Right atrium auricular region (tissue), 2 donors: ENCODE results near the gene NCAPH2. TPM values are rescaled to one million over a fixed set of nuclear protein-coding genes. Genes with fewer than 3 reads are reported as not detected.
A peak's percentile ranks its signal among the peaks of the same experiment; 100 is the strongest.

Experiments
- DNase-seq: peaks from one replicate; pipeline ENCODE4 v3.0.0-alpha.2; 2019; ENCODE audit warnings: low spot score
- H3K27ac ChIP-seq, 2 donors: fragments of 200-600 bp; sonication (generic); 1 replicate in 1 of 2; 2 replicates in 1 of 2; pipeline ENCODE4 v1.5.1; 2016 to 2019
- H3K27me3 ChIP-seq, 2 donors: fragments of 200-600 bp; sonication (generic); one replicate each; pipeline versions ENCODE4 v1.5.1 to v1.6.0; 2017 to 2019
- H3K36me3 ChIP-seq: fragments of 200-600 bp; sonication (generic); one replicate; pipeline ENCODE4 v1.5.1; 2016
- H3K4me1 ChIP-seq, 2 donors: fragments of 200-600 bp; sonication (generic); one replicate each; pipeline versions ENCODE4 v1.5.1 to v1.6.0; 2017 to 2019
- H3K4me3 ChIP-seq, 2 donors: fragments of 200-600 bp; sonication (generic); 1 replicate in 1 of 2; 2 replicates in 1 of 2; pipeline ENCODE4 v1.5.1; 2017 to 2019; ENCODE audit warnings: mild to moderate bottlenecking in 1 of 2, moderate library complexity in 1 of 2
- H3K9me3 ChIP-seq, 2 donors: fragments of 200-600 bp; sonication (generic); one replicate each; pipeline ENCODE4 v1.5.1; 2019
- CTCF ChIP-seq, 2 donors: fragments of 200-600 bp; sonication (generic); IDR thresholded peaks; one replicate each; pipeline ENCODE4 v1.5.1; 2019; ENCODE audit warnings: antibody characterized with exemption in 2 of 2
- total RNA-seq, 2 donors: library from RNA; depleted of rRNA; stranded (reverse); fragments of >200 nt; gene quantifications; one replicate each; pipeline ENCODE4 v1.1.0, GENCODE V29; 2016

Gene NCAPH2
- total RNA-seq, 2 donors from 2014 or later: 19.5 to 33.4 TPM

DNA sequence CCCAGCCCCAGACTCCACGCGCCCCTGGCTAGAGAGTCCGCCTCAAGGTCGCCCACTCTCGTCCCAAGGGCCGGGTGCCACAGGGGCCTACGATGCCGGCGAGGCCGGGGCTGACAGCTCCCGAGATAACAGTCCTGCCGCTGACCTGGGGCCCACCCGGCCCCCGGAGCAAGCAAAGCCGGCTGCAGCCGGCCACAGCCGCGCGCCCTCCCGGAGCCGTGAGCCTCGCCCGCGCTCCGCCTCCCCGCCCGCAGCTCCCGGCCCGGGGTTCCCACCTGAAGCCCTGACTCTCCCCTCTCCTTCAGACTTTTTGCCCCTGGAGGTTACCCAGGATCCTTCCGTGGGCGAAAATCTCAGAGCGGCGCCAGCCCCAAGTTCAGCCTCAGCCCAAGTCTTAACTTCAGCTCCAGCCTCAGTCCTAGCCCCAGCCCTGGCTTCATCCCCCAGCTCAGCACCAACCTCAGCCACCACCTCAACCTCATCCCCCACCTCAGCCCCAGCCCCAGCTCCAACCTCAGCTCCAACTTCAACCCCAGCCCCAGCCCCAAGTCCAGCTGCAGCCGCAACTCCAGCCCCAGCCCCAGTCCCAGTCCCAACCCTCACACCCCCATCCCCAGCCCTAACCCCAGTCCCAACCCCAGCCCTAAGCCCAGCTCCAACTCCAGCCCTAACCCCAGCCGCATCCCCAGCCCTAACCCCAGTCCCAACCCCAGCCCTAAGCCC, 39.4 kb downstream of the NCAPH2 start:
- no peak for DNase-seq
- no peak for TF ChIP-seq CTCF (IDR thresholded peaks at IDR 0.05)
- Histone ChIP-seq H3K4me3 (no peak overlapping the region), H3K9me3 (no peaks in the 10 kb centered on the region), H3K27ac (no peak overlapping the region), H3K4me1 (peaks cover 0 to 25% of the 10 kb centered on the region in 2 donors), H3K27me3 (peaks cover 8 to 19% of the 10 kb centered on the region in 2 donors), H3K36me3 (no peaks in the 10 kb centered on the region)

DNA sequence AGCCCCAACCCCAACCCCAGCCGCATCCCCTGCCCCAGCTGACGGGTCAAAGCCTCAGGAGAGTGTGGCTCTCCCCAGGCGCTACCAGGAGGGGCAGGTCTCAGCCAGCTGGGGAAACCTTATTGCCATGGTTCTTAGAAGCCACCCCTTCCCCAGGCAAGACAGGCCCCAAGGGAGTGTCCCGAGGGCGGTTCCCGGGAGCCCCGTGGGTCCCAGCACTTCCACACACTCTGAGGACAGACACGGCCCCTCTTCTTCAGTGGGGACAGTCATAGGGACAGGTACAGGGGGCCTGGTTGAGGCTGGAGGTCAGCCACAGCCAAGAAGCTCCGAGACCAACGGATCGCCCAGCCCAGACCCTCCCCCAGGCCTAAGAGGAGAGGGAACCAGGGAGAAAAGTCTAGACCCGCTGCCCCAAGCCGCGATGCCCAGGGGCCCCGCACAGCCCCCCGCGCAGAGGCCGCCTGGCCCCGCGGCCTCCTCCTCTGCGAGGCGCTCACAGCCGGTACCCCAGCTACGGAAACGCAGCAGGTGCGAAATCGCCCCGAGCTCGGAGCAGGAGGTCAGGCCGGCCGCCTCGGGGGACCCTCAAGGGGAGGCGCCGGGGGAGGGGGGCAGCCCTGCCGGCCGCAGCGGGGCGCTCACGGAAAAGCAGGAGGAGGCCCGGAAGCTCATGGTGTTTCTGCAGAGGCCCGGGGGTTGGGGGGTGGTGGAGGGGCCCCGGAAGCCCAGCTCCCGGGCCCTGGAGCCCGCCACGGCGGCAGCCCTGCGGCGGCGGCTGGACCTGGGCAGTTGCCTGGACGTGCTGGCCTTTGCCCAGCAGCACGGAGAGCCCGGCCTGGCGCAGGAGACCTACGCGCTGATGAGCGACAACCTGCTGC, 40.3 kb downstream of the NCAPH2 start:
- no peak for TF ChIP-seq CTCF (IDR thresholded peaks at IDR 0.05)
- Histone ChIP-seq H3K27me3 (peaks cover 8 to 19% of the 10 kb centered on the region in 2 donors), H3K4me1 (peaks cover 0 to 25% of the 10 kb centered on the region in 2 donors), H3K9me3 (no peaks in the 10 kb centered on the region), H3K4me3 (peak overlapping the region in 1 of 2 donors; percentile 41), H3K27ac (no peak overlapping the region), H3K36me3 (no peaks in the 10 kb centered on the region)
- no peak for DNase-seq

GRCh38 chr22:50548921-50549790, 41.1 kb downstream of the NCAPH2 start:
- Histone ChIP-seq H3K27ac (no peak overlapping the region), H3K4me3 (peak overlapping the region in 1 of 2 donors; percentile 41), H3K9me3 (no peaks in the 10 kb centered on the region), H3K4me1 (peaks cover 0 to 19% of the 10 kb centered on the region in 2 donors), H3K36me3 (no peaks in the 10 kb centered on the region), H3K27me3 (peaks cover 8 to 19% of the 10 kb centered on the region in 2 donors)
- DNase-seq: no peak
- no peak for TF ChIP-seq CTCF (IDR thresholded peaks at IDR 0.05)

DNA sequence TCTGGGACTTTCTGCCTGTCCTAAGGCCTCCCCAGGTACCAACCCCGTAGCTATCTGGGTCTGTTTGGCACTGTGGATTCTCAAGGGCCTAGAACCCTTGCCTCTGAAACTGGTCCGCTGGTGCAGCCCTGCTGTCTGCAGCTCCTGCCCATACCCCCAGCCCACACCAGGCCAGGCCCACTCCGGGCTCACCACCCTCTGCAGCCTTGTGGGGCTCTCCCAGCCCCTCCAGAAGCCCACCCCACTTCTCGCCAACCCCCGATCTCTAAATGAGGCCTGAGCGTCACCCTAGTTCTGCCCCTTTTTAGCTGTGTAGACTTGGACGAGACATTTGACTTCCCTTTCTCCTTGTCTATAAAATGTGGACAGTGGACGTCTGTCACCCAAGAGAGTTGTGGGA, 42.4 kb downstream of the NCAPH2 start:
- no peak overlapping the region for H3K4me3 ChIP-seq
- no peak overlapping the region for H3K27ac ChIP-seq
- H3K36me3 ChIP-seq: no peaks in the 10 kb centered on the region
- peaks cover 0 to 12% of the 10 kb centered on the region in 2 donors for H3K4me1 ChIP-seq
- TF ChIP-seq CTCF (IDR thresholded peaks at IDR 0.05): no peak
- no peak for DNase-seq
- H3K27me3 ChIP-seq: peaks cover 8 to 19% of the 10 kb centered on the region in 2 donors
- H3K9me3 ChIP-seq: no peaks in the 10 kb centered on the region

DNA sequence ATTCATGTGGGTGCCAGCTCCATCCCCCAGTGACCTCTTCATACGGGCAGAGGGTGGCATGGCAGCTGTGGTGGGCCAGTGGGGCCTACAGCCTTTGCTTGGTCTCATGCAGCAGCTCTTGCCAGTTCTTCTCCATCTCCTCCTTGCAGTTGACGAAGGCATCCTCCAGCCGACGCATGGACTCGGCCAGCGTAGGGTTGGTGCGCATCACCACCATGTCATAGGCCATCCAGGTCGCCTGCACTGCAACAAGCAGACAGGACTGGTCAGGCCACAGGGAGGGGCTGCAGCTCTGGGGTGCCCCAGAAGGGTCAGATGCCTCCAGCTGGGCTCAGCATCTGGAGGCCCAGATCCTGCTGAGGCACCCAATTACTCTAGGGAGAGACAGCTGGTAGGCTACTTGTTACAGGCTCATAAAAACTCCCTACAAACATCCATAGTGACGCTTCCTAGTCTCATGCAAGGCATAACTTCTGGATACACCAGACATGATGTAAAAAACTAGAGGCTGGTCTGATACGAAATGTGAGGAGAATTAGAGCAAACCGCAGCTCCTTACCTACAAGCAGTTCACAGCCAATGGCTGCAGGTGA, 43.2 kb downstream of the NCAPH2 start:
- no peaks in the 10 kb centered on the region for H3K36me3 ChIP-seq
- no peak for DNase-seq
- H3K27me3 ChIP-seq: peaks cover 8 to 19% of the 10 kb centered on the region in 2 donors

More for the DNA sequence above, 43.2 kb downstream of the NCAPH2 start:
- Histone ChIP-seq H3K27ac (no peak overlapping the region), H3K4me1 (peaks cover 0 to 12% of the 10 kb centered on the region in 2 donors), H3K9me3 (no peaks in the 10 kb centered on the region), H3K4me3 (no peak overlapping the region)
- TF ChIP-seq CTCF (IDR thresholded peaks at IDR 0.05): no peak
